Measurements from ENCODE around the gene ADGRD1.

DNA sequence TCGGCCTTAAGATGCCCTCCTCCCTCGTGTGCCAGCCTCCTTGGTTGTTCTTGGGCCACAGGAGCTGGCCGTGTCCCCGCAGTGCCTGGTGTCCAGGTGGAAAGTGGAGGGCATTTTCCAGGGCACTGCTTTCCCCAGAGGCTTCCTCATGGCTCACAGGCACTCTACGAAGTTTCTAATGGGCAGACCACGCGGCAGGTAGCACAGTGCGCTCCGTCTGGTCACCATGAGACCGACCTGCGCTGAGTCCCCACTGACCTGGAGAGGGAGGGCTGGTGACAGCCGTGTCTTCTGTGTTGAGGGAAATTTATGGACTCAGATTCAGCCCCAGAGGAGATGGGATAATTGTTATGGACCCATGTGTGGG is 186.3 kb downstream of the ADGRD1 start:
- TF ChIP-seq, protein P1, sequence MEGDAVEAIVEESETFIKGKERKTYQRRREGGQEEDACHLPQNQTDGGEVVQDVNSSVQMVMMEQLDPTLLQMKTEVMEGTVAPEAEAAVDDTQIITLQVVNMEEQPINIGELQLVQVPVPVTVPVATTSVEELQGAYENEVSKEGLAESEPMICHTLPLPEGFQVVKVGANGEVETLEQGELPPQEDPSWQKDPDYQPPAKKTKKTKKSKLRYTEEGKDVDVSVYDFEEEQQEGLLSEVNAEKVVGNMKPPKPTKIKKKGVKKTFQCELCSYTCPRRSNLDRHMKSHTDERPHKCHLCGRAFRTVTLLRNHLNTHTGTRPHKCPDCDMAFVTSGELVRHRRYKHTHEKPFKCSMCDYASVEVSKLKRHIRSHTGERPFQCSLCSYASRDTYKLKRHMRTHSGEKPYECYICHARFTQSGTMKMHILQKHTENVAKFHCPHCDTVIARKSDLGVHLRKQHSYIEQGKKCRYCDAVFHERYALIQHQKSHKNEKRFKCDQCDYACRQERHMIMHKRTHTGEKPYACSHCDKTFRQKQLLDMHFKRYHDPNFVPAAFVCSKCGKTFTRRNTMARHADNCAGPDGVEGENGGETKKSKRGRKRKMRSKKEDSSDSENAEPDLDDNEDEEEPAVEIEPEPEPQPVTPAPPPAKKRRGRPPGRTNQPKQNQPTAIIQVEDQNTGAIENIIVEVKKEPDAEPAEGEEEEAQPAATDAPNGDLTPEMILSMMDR (IDR thresholded peaks at IDR 0.05), result no peak
- TF ChIP-seq POLR2AphosphoS5 (IDR thresholded peaks at IDR 0.05) (no peak), POLR2A (IDR thresholded peaks at IDR 0.05) (no peak), EP300 (IDR thresholded peaks at IDR 0.05; ENCODE audit: low read depth) (no peak)
